ENCODE data around the gene DRAXIN.

DRAXIN gene

DNA sequence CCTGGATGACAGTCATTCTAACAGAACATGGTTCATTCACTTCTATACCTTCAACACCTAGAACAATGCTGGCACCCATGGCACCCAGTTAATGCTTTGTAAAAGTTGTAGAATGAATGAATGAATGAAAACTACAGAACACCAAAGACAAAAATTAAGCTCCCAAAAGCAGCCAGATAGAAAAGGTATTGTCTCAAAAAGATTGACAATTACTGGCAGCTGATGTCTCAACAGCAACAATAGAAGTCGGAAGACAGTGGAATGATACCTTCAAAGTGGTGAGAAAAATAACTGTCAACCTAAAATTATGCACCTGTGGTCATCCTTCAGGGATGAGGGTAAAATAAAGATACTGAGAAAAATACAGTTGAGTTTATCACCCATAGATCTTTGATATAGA is 65.5 kb downstream of the DRAXIN start:
- H3K27ac ChIP-seq (replicated peaks): no peak overlapping the region
- no peak for DNase-seq (ENCODE audit: low read depth in 1 of 2, low spot score in 1 of 2)
- H3K27me3 ChIP-seq (ENCODE audit: insufficient read depth, poor library complexity, severe bottlenecking): peaks cover 4% of the 10 kb centered on the region
- TF ChIP-seq REST (IDR thresholded peaks at IDR 0.05; ENCODE audit: insufficient replicate concordance, low read depth) (no peak), SPI1 (IDR thresholded peaks at IDR 0.05; ENCODE audit: borderline replicate concordance, low read depth) (no peak), GABPA (IDR thresholded peaks at IDR 0.05; ENCODE audit: low read depth) (no peak), CTCF (IDR thresholded peaks at IDR 0.05; ENCODE audit: insufficient read depth, low read length) (no peak), POLR2AphosphoS5 (IDR thresholded peaks at IDR 0.05; ENCODE audit: low read depth) (no peak)
- H3K4me3 ChIP-seq (replicated peaks; ENCODE audit: insufficient read depth, low read length): no peak overlapping the region

DNA sequence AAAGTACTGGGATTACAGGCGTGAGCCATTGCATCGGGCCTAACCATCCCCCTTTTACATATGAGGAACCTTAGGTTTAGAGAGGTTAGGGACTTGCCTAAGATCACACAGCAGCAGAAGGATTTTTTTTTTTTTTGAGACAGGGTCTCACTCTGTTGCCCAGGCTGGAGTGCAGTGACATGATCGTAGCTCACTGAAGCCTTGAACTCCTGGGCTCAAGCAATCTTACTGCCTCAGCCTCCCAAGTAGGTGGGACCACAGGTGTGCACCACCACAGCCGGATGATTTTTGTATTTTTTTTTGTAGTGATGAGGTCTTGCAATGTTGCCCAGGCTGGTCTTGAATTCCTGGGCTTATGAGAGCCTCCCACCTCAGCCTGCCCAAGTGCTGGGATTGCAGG is 68.3 kb downstream of the DRAXIN start:
- TF ChIP-seq GABPA (IDR thresholded peaks at IDR 0.05; ENCODE audit: low read depth) (no peak), SPI1 (IDR thresholded peaks at IDR 0.05; ENCODE audit: borderline replicate concordance, low read depth) (no peak), POLR2AphosphoS5 (IDR thresholded peaks at IDR 0.05; ENCODE audit: low read depth) (no peak), CTCF (IDR thresholded peaks at IDR 0.05; ENCODE audit: insufficient read depth, low read length) (no peak), REST (IDR thresholded peaks at IDR 0.05; ENCODE audit: insufficient replicate concordance, low read depth) (no peak)

DNA sequence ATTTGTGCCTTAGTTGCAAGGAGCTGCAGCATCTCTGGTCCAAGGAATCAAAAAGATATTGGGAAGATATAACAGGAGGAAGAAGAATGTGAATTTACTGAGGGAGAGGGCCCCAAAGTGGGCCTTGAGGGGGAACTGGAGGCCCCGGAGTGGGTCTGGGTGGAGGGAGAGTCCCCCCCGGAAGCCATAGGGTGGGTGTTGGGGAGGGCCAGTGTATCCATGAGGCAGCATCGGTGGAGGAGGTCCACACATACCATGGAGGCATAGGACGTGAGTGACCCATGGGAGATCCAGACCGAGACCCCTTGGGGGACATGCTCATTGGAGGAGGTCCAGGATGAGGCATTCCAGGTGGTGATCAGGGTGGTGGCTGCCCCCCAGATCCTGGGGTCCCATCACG is 69.8 kb downstream of the DRAXIN start:
- TF ChIP-seq POLR2AphosphoS5 (IDR thresholded peaks at IDR 0.05; ENCODE audit: low read depth): no peak
- no peak for TF ChIP-seq SPI1 (IDR thresholded peaks at IDR 0.05; ENCODE audit: borderline replicate concordance, low read depth)
- TF ChIP-seq REST (IDR thresholded peaks at IDR 0.05; ENCODE audit: insufficient replicate concordance, low read depth): no peak
- no peak for TF ChIP-seq GABPA (IDR thresholded peaks at IDR 0.05; ENCODE audit: low read depth)
- TF ChIP-seq CTCF (IDR thresholded peaks at IDR 0.05; ENCODE audit: insufficient read depth, low read length): no peak
- Histone ChIP-seq H3K27ac (replicated peaks) (no peak overlapping the region), H3K27me3 (ENCODE audit: insufficient read depth, poor library complexity, severe bottlenecking) (peaks cover 5% of the 10 kb centered on the region), H3K4me3 (replicated peaks; ENCODE audit: insufficient read depth, low read length) (no peak overlapping the region)
- no peak for DNase-seq (ENCODE audit: low read depth in 1 of 2, low spot score in 1 of 2)

More for the DNA sequence above, 68.3 kb downstream of the DRAXIN start:
- H3K27me3 ChIP-seq (ENCODE audit: insufficient read depth, poor library complexity, severe bottlenecking): peaks cover 5% of the 10 kb centered on the region
- no peak for DNase-seq (ENCODE audit: low read depth in 1 of 2, low spot score in 1 of 2)
- no peak overlapping the region for H3K4me3 ChIP-seq (replicated peaks; ENCODE audit: insufficient read depth, low read length)
- H3K27ac ChIP-seq (replicated peaks): no peak overlapping the region
